GM12891 (cell line): ENCODE results near the gene PXDC1.

Experiments used
- POLR2A ChIP-seq: IDR thresholded peaks from 2 replicates; pipeline ENCODE4 v1.6.1; 2011; ENCODE audit warnings: low read depth, low read length, control low read depth
- POLR2AphosphoS5 ChIP-seq: IDR thresholded peaks from 2 replicates; pipeline ENCODE4 v1.6.1; 2011; ENCODE audit warnings: low read depth, low read length, control low read depth
- POU2F2 ChIP-seq: IDR thresholded peaks from 2 replicates; pipeline ENCODE4 v1.6.1; 2011; ENCODE audit warnings: low read depth, mild to moderate bottlenecking, control low read depth, low read length, moderate library complexity

GRCh38 chr6:3785745-3786098, 34.2 kb upstream of the PXDC1 start:
- TF ChIP-seq POLR2AphosphoS5 (no peak), POLR2A (no peak), POU2F2 (no peak)
